Activated naive CD4-positive, alpha-beta T cell treated with anti-CD3 and anti-CD28 coated beads for 36 hours (primary cell): ENCODE data around the gene DRD4. TPM values are rescaled to one million over a fixed set of nuclear protein-coding genes. Genes with fewer than 3 reads are reported as not detected.

Source experiments
- CTCF ChIA-PET: fragments of 350-600 bp; sonication (Branson Sonifier 250); formaldehyde crosslinking; loops from one replicate; lab custom pipeline; 2021; ENCODE audit warnings: antibody characterized with exemption; lab: Charles Lee
- DNase-seq: peaks from one replicate; pipeline ENCODE4 v3.0.0-alpha.2; 2020
- H3K27ac Mint-ChIP-seq: one replicate; pipeline ENCODE4 v1.8.0; 2021; ENCODE audit warnings: mild to moderate bottlenecking, mixed read lengths
- H3K27me3 Mint-ChIP-seq: one replicate; pipeline ENCODE4 v1.8.0; 2021; ENCODE audit warnings: low read depth, mixed read lengths
- H3K36me3 Mint-ChIP-seq: one replicate; pipeline ENCODE4 v1.8.0; 2021; ENCODE audit warnings: low read depth, mixed read lengths
- H3K4me1 Mint-ChIP-seq: one replicate; pipeline ENCODE4 v1.8.0; 2021; ENCODE audit warnings: low read depth, mixed read lengths
- H3K4me3 Mint-ChIP-seq: one replicate; pipeline ENCODE4 v1.8.0; 2021; ENCODE audit warnings: mild to moderate bottlenecking, moderate library complexity, mixed read lengths
- H3K9me3 Mint-ChIP-seq: one replicate; pipeline ENCODE4 v1.8.0; 2021; ENCODE audit warnings: mixed read lengths
- intact Hi-C: fragments of 100-400 bp; cut with micrococcal nuclease; formaldehyde crosslinking; loops from one replicate; pipeline ENCODE4 v1.15.1; 2023
- total RNA-seq, 2 experiments: library from RNA; stranded (reverse); gene quantifications; one replicate each; pipeline ENCODE4 v1.2.3, GENCODE V29; 2021

DRD4 gene
- total RNA-seq, 2 experiments from 2014 or later = 1.0 to 1.2 TPM

- CTCF ChIA-PET = no interaction called here
- peaks cover 30% of the 10 kb centered on the region for H3K27me3 Mint-ChIP-seq
- H3K27ac Mint-ChIP-seq = no peak overlapping the region
- peaks cover 1% of the 10 kb centered on the region for H3K36me3 Mint-ChIP-seq
- DNase-seq = no peak
- intact Hi-C loops = no loop called here
- no peak overlapping the region for H3K4me3 Mint-ChIP-seq
- H3K9me3 Mint-ChIP-seq = no peaks in the 10 kb centered on the region
- H3K4me1 Mint-ChIP-seq = peaks cover 21% of the 10 kb centered on the region
Observed at GRCh38 chr11:627308-627576, 9.8 kb upstream of the DRD4 start.

GRCh38 chr11:628056-628455 is 9.0 kb upstream of the DRD4 start:
- Mint-ChIP-seq H3K4me1 (peaks cover 21% of the 10 kb centered on the region), H3K36me3 (peaks cover 1% of the 10 kb centered on the region), H3K9me3 (no peaks in the 10 kb centered on the region), H3K4me3 (no peak overlapping the region), H3K27me3 (peaks cover 30% of the 10 kb centered on the region), H3K27ac (no peak overlapping the region)
- intact Hi-C loops = loop anchor here (2.0 kb wide), 1 partner anchor 73 kb away; no protein-coding TSS in a partner anchor
- CTCF ChIA-PET = no interaction called here
- DNase-seq = no peak

- DNase-seq = peak; percentile 60
- H3K27ac Mint-ChIP-seq = peak overlapping the region; percentile 5
- H3K9me3 Mint-ChIP-seq = no peaks in the 10 kb centered on the region
- peak overlapping the region; percentile 11 for H3K4me3 Mint-ChIP-seq
- H3K36me3 Mint-ChIP-seq = peaks cover 1% of the 10 kb centered on the region
- peaks cover 27% of the 10 kb centered on the region for H3K27me3 Mint-ChIP-seq
- peaks cover 21% of the 10 kb centered on the region for H3K4me1 Mint-ChIP-seq
- intact Hi-C loops = loop anchor here (2.0 kb wide), 1 partner anchor 74 kb away; no protein-coding TSS in a partner anchor
- CTCF ChIA-PET = interaction anchor here (1.1 kb wide), 1 partner anchor 93 kb away, joined by 3 read pairs; no protein-coding TSS in a partner anchor
Observed at GRCh38 chr11:629237-629583, 7.9 kb upstream of the DRD4 start.

- Mint-ChIP-seq H3K9me3 (no peaks in the 10 kb centered on the region), H3K4me3 (no peak overlapping the region), H3K4me1 (peaks cover 21% of the 10 kb centered on the region), H3K27ac (no peak overlapping the region), H3K27me3 (peaks cover 22% of the 10 kb centered on the region), H3K36me3 (peaks cover 1% of the 10 kb centered on the region)
- DNase-seq = no peak
- CTCF ChIA-PET = no interaction called here
- intact Hi-C loops = no loop called here
Observed at GRCh38 chr11:630871-631270, 6.2 kb upstream of the DRD4 start.

- H3K36me3 Mint-ChIP-seq = no peaks in the 10 kb centered on the region
- H3K27me3 Mint-ChIP-seq = peaks cover 25% of the 10 kb centered on the region
- CTCF ChIA-PET = no interaction called here
- peaks cover 19% of the 10 kb centered on the region for H3K4me1 Mint-ChIP-seq
- H3K4me3 Mint-ChIP-seq = no peak overlapping the region
- H3K9me3 Mint-ChIP-seq = no peaks in the 10 kb centered on the region
- intact Hi-C loops = no loop called here
- H3K27ac Mint-ChIP-seq = no peak overlapping the region
- no peak for DNase-seq
Observed at GRCh38 chr11:635945-636510, 1.0 kb upstream of the DRD4 start.

GRCh38 chr11:637333-637592 is 194 bp downstream of the DRD4 start:
- no peak for DNase-seq
- no peak overlapping the region for H3K4me3 Mint-ChIP-seq
- H3K4me1 Mint-ChIP-seq = peaks cover 19% of the 10 kb centered on the region
- peaks cover 25% of the 10 kb centered on the region for H3K27me3 Mint-ChIP-seq
- intact Hi-C loops = no loop called here
- H3K9me3 Mint-ChIP-seq = no peaks in the 10 kb centered on the region
- H3K36me3 Mint-ChIP-seq = no peaks in the 10 kb centered on the region
- no peak overlapping the region for H3K27ac Mint-ChIP-seq
- CTCF ChIA-PET = no interaction called here

GRCh38 chr11:637593-638521 is 788 bp downstream of the DRD4 start:
- Mint-ChIP-seq H3K27ac (no peak overlapping the region), H3K9me3 (no peaks in the 10 kb centered on the region), H3K27me3 (peaks cover 25% of the 10 kb centered on the region), H3K4me3 (no peak overlapping the region), H3K36me3 (no peaks in the 10 kb centered on the region), H3K4me1 (peaks cover 19% of the 10 kb centered on the region)
- CTCF ChIA-PET = interaction anchor here (0.5 kb wide), 1 partner anchor 26 kb away, joined by 3 read pairs; no protein-coding TSS in a partner anchor
- no peak for DNase-seq
- intact Hi-C loops = no loop called here

- peaks cover 19% of the 10 kb centered on the region for H3K4me1 Mint-ChIP-seq
- DNase-seq = no peak
- H3K36me3 Mint-ChIP-seq = no peaks in the 10 kb centered on the region
- CTCF ChIA-PET = interaction anchor here (0.5 kb wide), 1 partner anchor 25 kb away, joined by 3 read pairs; no protein-coding TSS in a partner anchor
- no peak overlapping the region for H3K27ac Mint-ChIP-seq
- H3K4me3 Mint-ChIP-seq = no peak overlapping the region
- intact Hi-C loops = no loop called here
- peaks cover 25% of the 10 kb centered on the region for H3K27me3 Mint-ChIP-seq
- H3K9me3 Mint-ChIP-seq = no peaks in the 10 kb centered on the region
Observed at GRCh38 chr11:638631-639331, 1.7 kb downstream of the DRD4 start.

GRCh38 chr11:639332-639955 is 2.4 kb downstream of the DRD4 start:
- H3K36me3 Mint-ChIP-seq = no peaks in the 10 kb centered on the region
- H3K4me3 Mint-ChIP-seq = no peak overlapping the region
- no peak for DNase-seq
- intact Hi-C loops = no loop called here
- peaks cover 19% of the 10 kb centered on the region for H3K4me1 Mint-ChIP-seq
- H3K9me3 Mint-ChIP-seq = no peaks in the 10 kb centered on the region
- H3K27ac Mint-ChIP-seq = no peak overlapping the region
- CTCF ChIA-PET = no interaction called here
- H3K27me3 Mint-ChIP-seq = peaks cover 25% of the 10 kb centered on the region

- H3K36me3 Mint-ChIP-seq = no peaks in the 10 kb centered on the region
- intact Hi-C loops = no loop called here
- no peak overlapping the region for H3K27ac Mint-ChIP-seq
- no peaks in the 10 kb centered on the region for H3K9me3 Mint-ChIP-seq
- CTCF ChIA-PET = no interaction called here
- no peak overlapping the region for H3K4me3 Mint-ChIP-seq
- H3K27me3 Mint-ChIP-seq = peaks cover 25% of the 10 kb centered on the region
- no peak for DNase-seq
- peaks cover 19% of the 10 kb centered on the region for H3K4me1 Mint-ChIP-seq
Observed at GRCh38 chr11:640021-640706, 3.1 kb downstream of the DRD4 start.

- H3K9me3 Mint-ChIP-seq = no peaks in the 10 kb centered on the region
- peaks cover 17% of the 10 kb centered on the region for H3K27me3 Mint-ChIP-seq
- H3K36me3 Mint-ChIP-seq = peaks cover 5% of the 10 kb centered on the region
- H3K4me3 Mint-ChIP-seq = no peak overlapping the region
- no peak overlapping the region for H3K27ac Mint-ChIP-seq
- intact Hi-C loops = no loop called here
- peaks cover 15% of the 10 kb centered on the region for H3K4me1 Mint-ChIP-seq
- CTCF ChIA-PET = no interaction called here
- DNase-seq = no peak
Observed at GRCh38 chr11:641806-642370, 4.8 kb downstream of the DRD4 start.

- H3K9me3 Mint-ChIP-seq = no peaks in the 10 kb centered on the region
- CTCF ChIA-PET = no interaction called here
- H3K4me1 Mint-ChIP-seq = peaks cover 9% of the 10 kb centered on the region
- H3K36me3 Mint-ChIP-seq = peaks cover 5% of the 10 kb centered on the region
- H3K27me3 Mint-ChIP-seq = peaks cover 10% of the 10 kb centered on the region
- H3K4me3 Mint-ChIP-seq = no peak overlapping the region
- intact Hi-C loops = no loop called here
- no peak overlapping the region for H3K27ac Mint-ChIP-seq
- no peak for DNase-seq
Observed at GRCh38 chr11:643366-643765, 6.3 kb downstream of the DRD4 start.
